Panc1 (cell line): Measurements from ENCODE around the gene SORCS1. TPM values are rescaled to one million over a fixed set of nuclear protein-coding genes. Genes with fewer than 3 reads are reported as not detected.

Experiments used
- ATAC-seq: fragments of 200-7000 bp; cut with Tn5 transposase; 2 replicates; pipeline ENCODE4 v1.9.1; 2020; ENCODE audit warnings: mild to moderate bottlenecking, moderate library complexity
- BruUV-seq: library from RNA; stranded (reverse); fragments of 400-500 nt; replicated peaks from 2 replicates; lab custom pipeline; 2021; lab: Mats Ljungman, UMichigan
- CTCF ChIA-PET: fragments of 300-600 bp; sonication (Branson Sonifier 250); formaldehyde crosslinking; loops from one replicate; lab custom pipeline; 2022; ENCODE audit warnings: antibody characterized with exemption; lab: Charles Lee
- POLR2A ChIA-PET: fragments of 300-600 bp; sonication (Branson Sonifier 250); formaldehyde crosslinking; loops from one replicate; lab custom pipeline; 2022; ENCODE audit warnings: antibody characterized with exemption; lab: Charles Lee
- DNase-seq: peaks from one replicate; pipeline ENCODE4 v3.0.0-alpha.2; 2010; ENCODE audit warnings: low read depth, low spot score
- H3K27ac ChIP-seq: 2 replicates; pipeline ENCODE4 v1.5.1; 2011; ENCODE audit warnings: mild to moderate bottlenecking, low read length, inconsistent platforms
- H3K27me3 ChIP-seq: fragments of 200-500 bp; sonication (Bioruptor generic); 2 replicates; pipeline ENCODE4 v1.6.0; 2014; ENCODE audit warnings: low read length, inconsistent platforms; ENCODE audit not compliant: control insufficient read depth, insufficient read depth
- H3K36me3 ChIP-seq: fragments of 200-500 bp; sonication (Bioruptor generic); 2 replicates; pipeline ENCODE4 v1.5.1; 2014; ENCODE audit warnings: inconsistent platforms, mild to moderate bottlenecking, low read length, moderate library complexity; ENCODE audit not compliant: control insufficient read depth, insufficient read depth
- H3K4me1 ChIP-seq: 2 replicates; pipeline ENCODE4 v1.5.1; 2011; ENCODE audit warnings: inconsistent platforms, mild to moderate bottlenecking, low read length, moderate library complexity; ENCODE audit not compliant: control insufficient read depth, insufficient read depth
- H3K4me3 ChIP-seq, 2 experiments: 2 replicates each; pipeline ENCODE4 v1.5.1; 2011 to 2012; ENCODE audit warnings: low read depth in 2 of 2, low read length in 2 of 2, mild to moderate bottlenecking in 2 of 2, inconsistent platforms in 1 of 2, moderate library complexity in 1 of 2
- H3K9me3 ChIP-seq: fragments of 200-500 bp; sonication (Bioruptor generic); 2 replicates; pipeline ENCODE4 v1.5.1; 2014; ENCODE audit warnings: low read depth, mild to moderate bottlenecking, inconsistent platforms, low read length, moderate library complexity; ENCODE audit not compliant: control insufficient read depth, insufficient read depth
- CTCF ChIP-seq: fragments of 450-650 bp; IDR thresholded peaks from 2 replicates; pipeline ENCODE4 v1.5.1; 2017; ENCODE audit warnings: mild to moderate bottlenecking
- POLR2AphosphoS5 ChIP-seq: IDR thresholded peaks from 2 replicates; pipeline ENCODE4 v1.6.1; 2012; ENCODE audit warnings: mild to moderate bottlenecking, low read depth, low read length, moderate library complexity
- REST ChIP-seq, 2 experiments: IDR thresholded peaks; 2 replicates each; pipeline ENCODE4 v1.6.1; 2011 to 2012; ENCODE audit warnings: low read depth in 2 of 2, control low read depth in 1 of 2, low read length in 1 of 2, mild to moderate bottlenecking in 1 of 2, moderate library complexity in 1 of 2; ENCODE audit not compliant: insufficient read depth in 1 of 2
- SIN3A ChIP-seq: IDR thresholded peaks from 2 replicates; pipeline ENCODE4 v1.6.1; 2012; ENCODE audit warnings: low read depth, mild to moderate bottlenecking, low read length, moderate library complexity, borderline replicate concordance; ENCODE audit not compliant: insufficient read depth
- TCF7L2 ChIP-seq: IDR thresholded peaks from 2 replicates; pipeline ENCODE4 v1.6.1; 2011; ENCODE audit warnings: mild to moderate bottlenecking, low read depth, low read length, inconsistent platforms
- in situ Hi-C: cut with HindIII; loops from 2 replicates; pipeline ENCODE4 v1.10.0; 2016; ENCODE audit warnings: low sequenced_read_pairs, low pct_unique_long_range_greater_than_20kb
- intact Hi-C: fragments of 100-400 bp; cut with micrococcal nuclease; formaldehyde crosslinking; loops from one replicate; pipeline ENCODE4 v1.10.0; 2022; ENCODE audit not compliant: unreplicated experiment
- total RNA-seq: library from RNA; stranded (reverse); gene quantifications from one replicate; pipeline ENCODE4 v1.2.1, GENCODE V29; 2021; ENCODE audit not compliant: unreplicated experiment

Gene SORCS1
- total RNA-seq, 1 experiment from 2014 or later, result not detected

GRCh38 chr10:106935978-106936451 lies 228.5 kb downstream of the SORCS1 start:
- ChIA-PET CTCF (no interaction called here), POLR2A (no interaction called here)
- Histone ChIP-seq H3K4me1 (no peaks in the 10 kb centered on the region), H3K4me3 (no peak overlapping the region), H3K27ac (no peak overlapping the region), H3K27me3 (no peaks in the 10 kb centered on the region), H3K36me3 (no peaks in the 10 kb centered on the region), H3K9me3 (no peaks in the 10 kb centered on the region)
- intact Hi-C loops, result no loop called here
- TF ChIP-seq POLR2AphosphoS5 (no peak), REST (IDR thresholded peaks at IDR 0.05; ENCODE audit: insufficient read depth in 1 of 2, low read depth in 2 of 2, low read length in 1 of 2) (no peak), SIN3A (no peak)
- DNase-seq (no peak), ATAC-seq (no peak)
- in situ Hi-C loops, result no loop called here
- no TSS peak for BruUV-seq

GRCh38 chr10:106931853-106932249 lies 232.7 kb downstream of the SORCS1 start:
- no peak for ATAC-seq
- no peak for DNase-seq
- CTCF ChIA-PET, result no interaction called here
- no peak overlapping the region for H3K27ac ChIP-seq
- H3K27me3 ChIP-seq, result no peaks in the 10 kb centered on the region
- H3K36me3 ChIP-seq, result no peaks in the 10 kb centered on the region
- in situ Hi-C loops, result no loop called here
- BruUV-seq, result no TSS peak
- no peaks in the 10 kb centered on the region for H3K4me1 ChIP-seq
- POLR2A ChIA-PET, result no interaction called here
- intact Hi-C loops, result no loop called here
- no peak overlapping the region for H3K4me3 ChIP-seq
- TF ChIP-seq POLR2AphosphoS5 (no peak), SIN3A (no peak), TCF7L2 (no peak), CTCF (no peak), REST (IDR thresholded peaks at IDR 0.05; ENCODE audit: insufficient read depth in 1 of 2, low read depth in 2 of 2, low read length in 1 of 2) (no peak)
- no peaks in the 10 kb centered on the region for H3K9me3 ChIP-seq
